Kidney epithelial cell (primary cell): ENCODE data around the gene TOMT. TPM values are rescaled to one million over a fixed set of nuclear protein-coding genes. Genes with fewer than 3 reads are reported as not detected.

Source experiments
- DNase-seq: peaks from one replicate; pipeline ENCODE4 v3.0.0-alpha.2; 2010; ENCODE audit warnings: low read depth
- H3K27me3 ChIP-seq: 2 replicates; pipeline ENCODE4 v1.6.0; 2011; ENCODE audit warnings: low read length; ENCODE audit not compliant: control insufficient read depth, insufficient read depth
- H3K36me3 ChIP-seq: 2 replicates; pipeline ENCODE4 v1.5.1; 2011; ENCODE audit warnings: low read length; ENCODE audit not compliant: control insufficient read depth, insufficient read depth
- H3K4me3 ChIP-seq: 2 replicates; pipeline ENCODE4 v1.5.1; 2011; ENCODE audit warnings: low read depth, mild to moderate bottlenecking, control low read depth, low read length
- CTCF ChIP-seq: IDR thresholded peaks from 2 replicates; pipeline ENCODE4 v1.5.1; 2011; ENCODE audit warnings: mild to moderate bottlenecking, moderate library complexity, low read length, control low read depth, inconsistent platforms; ENCODE audit not compliant: insufficient read depth, poor library complexity, severe bottlenecking
- total RNA-seq: library from RNA; depleted of rRNA; stranded (reverse); fragments of >200 nt; gene quantifications from 2 replicates; pipeline ENCODE4 v1.2.3, GENCODE V29; 2015

TOMT gene
- total RNA-seq, 1 donor from 2014 or later: not detected

GRCh38 chr11:72075756-72076155, 30.0 kb upstream of the TOMT start:
- H3K27me3 ChIP-seq: no peaks in the 10 kb centered on the region
- no peaks in the 10 kb centered on the region for H3K36me3 ChIP-seq
- no peak overlapping the region for H3K4me3 ChIP-seq
- no peak for DNase-seq
- no peak for TF ChIP-seq CTCF

GRCh38 chr11:72078477-72078876, 27.2 kb upstream of the TOMT start:
- no peak for TF ChIP-seq CTCF
- H3K4me3 ChIP-seq: peak overlapping the region; percentile 89

DNA sequence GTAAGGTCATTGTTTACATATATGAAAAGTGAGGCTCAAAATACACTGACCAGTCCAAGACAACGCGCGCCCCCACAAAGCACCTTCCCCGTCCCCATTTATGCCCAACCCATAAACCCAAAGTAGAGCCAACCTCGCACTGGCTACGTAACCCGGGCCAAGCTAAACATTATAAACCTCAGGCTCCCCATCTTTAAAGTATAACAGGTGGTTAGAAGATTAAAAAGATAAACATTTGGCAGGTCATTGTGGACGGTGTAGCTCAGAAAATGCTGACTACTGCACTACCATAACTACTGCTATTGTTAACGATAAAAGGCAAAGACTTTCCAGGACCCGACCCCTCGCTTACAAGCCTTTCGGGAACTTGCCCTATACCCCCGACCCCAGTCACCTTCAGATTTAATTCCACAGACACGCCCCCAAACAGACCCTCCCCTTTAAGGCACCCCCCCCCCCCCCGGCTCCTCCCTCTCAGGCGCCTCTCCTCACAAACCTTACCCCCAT, 25.9 kb upstream of the TOMT start:
- DNase-seq: no peak
- no peak for TF ChIP-seq CTCF
- Histone ChIP-seq H3K4me3 (peak overlapping the region; percentile 89), H3K36me3 (no peaks in the 10 kb centered on the region), H3K27me3 (no peaks in the 10 kb centered on the region)

More at GRCh38 chr11:72078477-72078876, 27.2 kb upstream of the TOMT start:
- Histone ChIP-seq H3K36me3 (no peaks in the 10 kb centered on the region), H3K27me3 (no peaks in the 10 kb centered on the region)
- no peak for DNase-seq

GRCh38 chr11:72080326-72081183, 25.2 kb upstream of the TOMT start, which contains the start of the genes LRRC51 and NUMA1:
Gene LRRC51 (plus strand): TSS chr11:72080850. CDS start chr11:72089084, 8,234 bp downstream.
Gene NUMA1 (minus strand): TSS chr11:72080542. CDS start chr11:72035943, 44,599 bp downstream.
- DNase-seq: peak; percentile 100
- TF ChIP-seq CTCF: no peak
- peak within 1 kb of the TSS; percentile 89 for H3K4me3 ChIP-seq
- no peaks in the 10 kb centered on the region for H3K36me3 ChIP-seq
- no peaks in the 10 kb centered on the region for H3K27me3 ChIP-seq

DNA sequence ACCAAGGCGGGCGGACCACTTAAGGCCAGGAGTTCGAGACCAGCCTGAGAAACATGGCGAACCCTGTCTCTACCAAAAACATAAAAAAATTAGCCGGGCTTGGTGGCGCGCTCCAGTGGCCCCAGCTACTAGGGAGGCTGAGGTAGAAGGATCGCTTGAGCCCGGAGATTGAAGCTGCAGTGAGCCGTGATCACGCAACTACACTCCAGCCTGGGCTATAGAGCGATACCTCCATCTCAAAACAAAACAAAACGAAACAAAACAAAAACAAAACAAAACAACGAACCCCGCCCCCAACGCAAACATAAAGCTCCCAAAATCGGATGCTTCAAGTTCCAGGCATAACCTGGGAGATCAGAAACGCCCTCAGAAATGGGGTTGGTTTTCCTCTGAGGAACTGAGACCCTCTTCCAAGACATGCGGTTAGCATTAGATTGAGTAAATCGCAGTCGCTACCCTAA, 24.5 kb upstream of the TOMT start:
- Histone ChIP-seq H3K36me3 (no peaks in the 10 kb centered on the region), H3K4me3 (peak overlapping the region; percentile 68), H3K27me3 (no peaks in the 10 kb centered on the region)
- DNase-seq: no peak
- no peak for TF ChIP-seq CTCF
